Right lobe of liver (tissue), 4 donors: ENCODE results near the gene MRPS11.

ENCODE experiments used
- CTCF ChIP-seq, 4 donors: fragments of 200-600 bp in 3 of 4; fragments of 450-650 bp in 1 of 4; IDR thresholded peaks; one replicate each; pipeline versions ENCODE4 v1.5.1 to v1.8.0; 2016 to 2022; ENCODE audit warnings: antibody characterized with exemption in 4 of 4, mild to moderate bottlenecking in 2 of 4
- POLR2A ChIP-seq: fragments of 450-650 bp; IDR thresholded peaks from one replicate; pipeline ENCODE4 v1.6.1; 2017; ENCODE audit warnings: antibody characterized with exemption, mild to moderate bottlenecking
- donor health status: DM: no; HTN: no; CAD: no.
- donor health status: DM: no; HTN: no; CAD: no.
- donor health status: DM: no; HTN: yes; CAD: no.

GRCh38 chr15:88489321-88489720 lies 21.8 kb downstream of the MRPS11 start:
- no peak for TF ChIP-seq CTCF (IDR thresholded peaks at IDR 0.05)
- TF ChIP-seq POLR2A, result no peak
